RWPE2 (cell line): ENCODE data around the gene CDCA5.

Experiments
- ATAC-seq: fragments of 200-7000 bp; cut with Tn5 transposase; 3 replicates; pipeline ENCODE4 v1.9.1; 2021; ENCODE audit warnings: low read depth
- DNase-seq: peaks from one replicate; pipeline ENCODE4 v3.0.0-alpha.2; 2020; ENCODE audit warnings: low spot score
- H3K27ac ChIP-seq: fragments of 450-650 bp; 2 replicates; pipeline ENCODE4 v1.5.1; 2017; ENCODE audit warnings: mild to moderate bottlenecking; ENCODE audit not compliant: poor library complexity, severe bottlenecking
- H3K27me3 ChIP-seq: fragments of 250-450 bp; sonication (Bioruptor Pico); 2 replicates; pipeline ENCODE4 v1.5.1; 2021; ENCODE audit warnings: mild to moderate bottlenecking, moderate library complexity; ENCODE audit not compliant: insufficient read depth, poor library complexity, severe bottlenecking
- H3K36me3 ChIP-seq: fragments of 250-450 bp; sonication (Bioruptor Pico); 2 replicates; pipeline ENCODE4 v1.5.1; 2020; ENCODE audit warnings: low read depth, mild to moderate bottlenecking, moderate library complexity
- H3K4me1 ChIP-seq: fragments of 250-450 bp; sonication (Bioruptor Pico); 2 replicates; pipeline ENCODE4 v1.5.1; 2021; ENCODE audit warnings: mild to moderate bottlenecking, moderate library complexity; ENCODE audit not compliant: insufficient read depth, poor library complexity, severe bottlenecking
- H3K4me3 ChIP-seq: fragments of 250-450 bp; sonication (Bioruptor Pico); 2 replicates; pipeline ENCODE4 v1.5.1; 2021; ENCODE audit warnings: mild to moderate bottlenecking, moderate library complexity; ENCODE audit not compliant: severe bottlenecking
- H3K9me3 ChIP-seq: fragments of 250-450 bp; sonication (Bioruptor Pico); 2 replicates; pipeline ENCODE4 v1.5.1; 2021; ENCODE audit warnings: mild to moderate bottlenecking, moderate library complexity; ENCODE audit not compliant: severe bottlenecking
- TF ChIP-seq, protein P1 (sequence below): fragments of 450-650 bp; IDR thresholded peaks from one replicate; pipeline ENCODE4 v1.5.1; 2017; ENCODE audit warnings: mild to moderate bottlenecking, moderate library complexity; ENCODE audit not compliant: poor library complexity, severe bottlenecking

The CDCA5 gene

DNA sequence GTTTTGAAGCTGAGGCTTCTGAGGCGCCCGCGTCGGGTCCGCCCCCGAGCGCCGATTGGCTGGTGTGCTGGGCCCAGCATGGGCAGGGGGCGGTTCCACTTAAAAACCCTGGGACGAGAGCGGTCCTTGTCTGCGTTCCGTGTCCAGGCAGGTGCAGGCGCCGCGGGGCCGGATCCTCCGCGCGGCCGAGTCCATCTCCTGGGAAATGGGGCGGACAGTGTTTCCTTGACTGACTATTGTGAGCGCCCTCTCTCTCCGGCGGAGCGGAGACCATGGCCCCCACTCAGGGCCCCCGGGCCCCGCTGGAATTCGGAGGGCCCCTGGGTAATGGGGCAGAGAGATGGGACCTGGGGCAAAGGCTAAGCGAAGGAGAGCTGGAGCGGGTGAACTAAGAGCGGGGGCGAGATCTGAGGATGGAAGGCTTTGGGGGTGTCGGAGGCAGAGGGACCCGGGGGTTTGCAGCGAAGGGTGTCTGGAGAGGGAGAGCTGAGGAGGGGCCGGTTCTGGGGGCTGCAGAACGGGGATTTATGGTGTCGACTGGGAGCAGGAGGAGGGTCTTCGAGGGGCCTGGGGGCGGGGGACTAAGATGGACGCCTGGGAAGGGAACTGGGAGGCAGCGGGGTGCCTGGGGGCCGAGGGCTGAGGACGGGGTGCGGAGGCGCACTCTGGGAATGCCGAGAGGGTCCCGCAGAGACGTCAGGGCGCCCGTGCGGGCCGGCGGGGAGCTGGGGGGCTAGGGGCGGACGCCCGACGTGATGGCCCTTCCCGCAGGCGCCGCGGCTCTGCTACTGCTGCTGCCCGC, 28.1 kb upstream of the CDCA5 start, which contains the start of gene TM7SF2:
TSS of gene TM7SF2 (plus strand) at position 129 of the 802 bp plus-strand sequence. CDS start at position 273, 144 bp downstream.
- Histone ChIP-seq H3K27me3 (no peaks in the 10 kb centered on the region), H3K36me3 (peaks cover 10% of the 10 kb centered on the region; the same call in 1 of the 2 replicates), H3K27ac (peak within 1 kb of the TSS; percentile 45), H3K4me1 (peaks cover 10% of the 10 kb centered on the region), H3K4me3 (peak within 1 kb of the TSS; percentile 39), H3K9me3 (no peaks in the 10 kb centered on the region)
- ATAC-seq (peak; percentile 87), DNase-seq (peak; percentile 97)
- TF ChIP-seq, protein P1, sequence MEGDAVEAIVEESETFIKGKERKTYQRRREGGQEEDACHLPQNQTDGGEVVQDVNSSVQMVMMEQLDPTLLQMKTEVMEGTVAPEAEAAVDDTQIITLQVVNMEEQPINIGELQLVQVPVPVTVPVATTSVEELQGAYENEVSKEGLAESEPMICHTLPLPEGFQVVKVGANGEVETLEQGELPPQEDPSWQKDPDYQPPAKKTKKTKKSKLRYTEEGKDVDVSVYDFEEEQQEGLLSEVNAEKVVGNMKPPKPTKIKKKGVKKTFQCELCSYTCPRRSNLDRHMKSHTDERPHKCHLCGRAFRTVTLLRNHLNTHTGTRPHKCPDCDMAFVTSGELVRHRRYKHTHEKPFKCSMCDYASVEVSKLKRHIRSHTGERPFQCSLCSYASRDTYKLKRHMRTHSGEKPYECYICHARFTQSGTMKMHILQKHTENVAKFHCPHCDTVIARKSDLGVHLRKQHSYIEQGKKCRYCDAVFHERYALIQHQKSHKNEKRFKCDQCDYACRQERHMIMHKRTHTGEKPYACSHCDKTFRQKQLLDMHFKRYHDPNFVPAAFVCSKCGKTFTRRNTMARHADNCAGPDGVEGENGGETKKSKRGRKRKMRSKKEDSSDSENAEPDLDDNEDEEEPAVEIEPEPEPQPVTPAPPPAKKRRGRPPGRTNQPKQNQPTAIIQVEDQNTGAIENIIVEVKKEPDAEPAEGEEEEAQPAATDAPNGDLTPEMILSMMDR, result no peak

DNA sequence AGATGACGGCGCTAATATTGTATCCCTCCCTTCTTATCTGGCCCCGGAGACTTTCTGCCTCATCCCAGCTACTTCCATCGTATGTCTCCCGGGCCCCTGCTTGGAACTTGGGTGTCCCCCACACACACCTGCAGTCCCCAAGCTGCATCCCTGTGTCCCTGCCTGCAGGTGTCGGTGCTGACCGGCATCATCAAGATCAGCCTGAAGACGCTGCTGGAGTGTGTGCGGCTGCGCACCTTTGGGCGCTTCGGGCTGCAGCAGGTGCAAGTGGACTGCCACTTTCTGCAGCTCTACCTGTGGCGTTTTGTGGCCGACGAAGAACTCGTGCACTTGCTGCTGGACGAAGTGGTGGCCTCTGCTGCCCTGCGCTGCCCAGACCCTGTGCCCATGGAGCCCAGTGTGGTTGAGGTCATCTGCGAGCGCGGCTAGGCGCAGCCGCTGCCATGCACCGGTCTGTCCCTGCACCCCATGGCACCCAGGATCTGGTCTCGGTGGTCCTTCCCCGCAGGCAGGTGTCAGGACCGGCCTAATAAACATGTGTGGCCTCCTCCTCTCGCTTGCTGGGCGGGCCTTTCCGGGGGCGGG, 27.4 kb upstream of the CDCA5 start:
- H3K9me3 ChIP-seq, result no peaks in the 10 kb centered on the region
- TF ChIP-seq, protein P1, result no peak
- H3K27ac ChIP-seq, result peak overlapping the region; percentile 45
- DNase-seq (no peak), ATAC-seq (no peak)
- H3K4me3 ChIP-seq, result no peak overlapping the region
- no peaks in the 10 kb centered on the region for H3K27me3 ChIP-seq
- H3K36me3 ChIP-seq, result peaks cover 7% of the 10 kb centered on the region; the same call in 1 of the 2 replicates
- peaks cover 6% of the 10 kb centered on the region for H3K4me1 ChIP-seq

GRCh38 chr11:65110354-65110861, 26.6 kb upstream of the CDCA5 start:
- peak; percentile 71 for DNase-seq
- Histone ChIP-seq H3K27me3 (no peaks in the 10 kb centered on the region), H3K27ac (peak overlapping the region; percentile 45), H3K9me3 (no peaks in the 10 kb centered on the region), H3K4me3 (no peak overlapping the region), H3K4me1 (peaks cover 5% of the 10 kb centered on the region), H3K36me3 (no peaks in the 10 kb centered on the region)
- peak; percentile 43 for ATAC-seq
- TF ChIP-seq, protein P1, result peak; percentile 93

DNA sequence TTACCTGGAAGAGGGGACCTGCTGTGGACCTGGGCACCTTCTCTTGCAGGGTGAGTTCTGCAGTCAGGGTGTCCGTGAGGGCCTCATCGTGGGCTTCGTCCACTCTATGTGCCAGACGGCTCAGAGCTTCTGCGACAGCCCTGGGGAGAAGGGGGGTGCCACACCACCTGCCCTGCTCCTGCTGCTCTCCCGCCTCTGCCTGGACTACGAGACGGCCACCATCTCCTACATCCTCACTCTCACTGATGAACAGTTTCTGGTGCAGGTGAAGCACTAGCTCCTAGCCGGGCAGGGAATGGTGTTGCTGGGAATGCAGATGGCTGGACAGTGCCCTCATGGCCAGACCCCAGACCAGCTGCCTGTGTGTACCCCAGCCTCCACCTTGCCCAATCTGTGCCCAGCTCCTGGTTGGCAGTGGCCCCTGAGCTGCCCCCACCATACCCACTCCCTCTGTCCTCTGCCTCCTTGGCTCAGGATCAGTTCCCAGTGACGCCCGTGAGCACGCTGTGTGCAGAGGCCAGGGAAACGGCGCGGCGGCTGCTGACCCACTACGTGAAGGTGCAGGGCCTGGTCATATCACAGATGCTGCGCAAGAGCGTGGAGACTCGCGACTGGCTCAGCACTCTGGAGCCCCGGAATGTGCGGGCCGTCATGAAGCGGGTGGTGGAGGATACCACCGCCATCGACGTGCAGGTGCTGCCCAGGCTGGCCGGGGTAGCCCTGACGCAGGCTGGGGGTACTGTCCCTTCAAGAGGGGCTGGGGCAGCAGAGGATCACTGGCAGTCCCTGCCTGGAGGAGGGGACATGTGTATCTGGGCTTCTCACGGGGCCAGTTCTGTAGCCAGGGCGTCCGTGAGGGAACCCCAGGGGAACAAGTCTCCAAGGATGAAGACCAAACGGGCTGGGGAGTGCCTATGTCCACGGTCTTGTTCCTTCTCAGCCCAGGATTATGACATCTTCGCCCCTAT, 25.7 kb upstream of the CDCA5 start:
- H3K4me1 ChIP-seq, result peaks cover 5% of the 10 kb centered on the region
- ATAC-seq (no peak), DNase-seq (peak; percentile 62)
- H3K9me3 ChIP-seq, result no peaks in the 10 kb centered on the region
- no peaks in the 10 kb centered on the region for H3K27me3 ChIP-seq
- TF ChIP-seq, protein P1, result no peak
- no peak overlapping the region for H3K4me3 ChIP-seq
- 0 out of 2 replicates have a peak, but pooled peaks cover 3% of the 10 kb centered on the region for H3K36me3 ChIP-seq
- no peak overlapping the region for H3K27ac ChIP-seq
